PC-9 (cell line): ENCODE measurements around the gene LSM11. TPM values are rescaled to one million over a fixed set of nuclear protein-coding genes. Genes with fewer than 3 reads are reported as not detected.
A peak's percentile ranks its signal among the peaks of the same experiment; 100 is the strongest.

ENCODE experiments used
- BruUV-seq: library from RNA; stranded (reverse); fragments of 400-500 nt; replicated peaks from 2 replicates; lab custom pipeline; 2021; lab: Mats Ljungman, UMichigan
- CTCF ChIA-PET: fragments of 300-600 bp; sonication (Branson Sonifier 250); formaldehyde crosslinking; loops from one replicate; lab custom pipeline; 2022; ENCODE audit warnings: antibody characterized with exemption; lab: Charles Lee
- POLR2A ChIA-PET: fragments of 300-600 bp; sonication (Branson Sonifier 250); formaldehyde crosslinking; loops from one replicate; lab custom pipeline; 2022; ENCODE audit warnings: antibody characterized with exemption; ENCODE audit not compliant: unreplicated experiment; lab: Charles Lee
- DNase-seq, 2 experiments: peaks; one replicate each; pipeline versions ENCODE4 v3.0.0 to v3.0.0-alpha.2; 2015 to 2022; ENCODE audit warnings: mixed read lengths in 1 of 2
- H2AFZ ChIP-seq: fragments of 200-600 bp; sonication (generic); 2 replicates; pipeline ENCODE4 v1.8.1; 2017; ENCODE audit warnings: antibody characterized with exemption
- H3F3A ChIP-seq: fragments of 200-600 bp; sonication (generic); 2 replicates; pipeline ENCODE4 v1.8.1; 2017; ENCODE audit warnings: antibody characterized with exemption, mild to moderate bottlenecking, low read depth; ENCODE audit not compliant: insufficient read depth
- H3K27ac ChIP-seq: fragments of 200-600 bp; sonication (generic); 2 replicates; pipeline ENCODE4 v1.6.1; 2016; ENCODE audit warnings: mixed run types
- H3K27me3 ChIP-seq: fragments of 200-600 bp; sonication (generic); 2 replicates; pipeline ENCODE4 v1.6.1; 2016; ENCODE audit warnings: low read depth, mixed run types; ENCODE audit not compliant: insufficient read depth
- H3K36me3 ChIP-seq: fragments of 200-600 bp; sonication (generic); 2 replicates; pipeline ENCODE4 v1.6.1; 2016; ENCODE audit warnings: low read depth, mixed run types
- H3K4me1 ChIP-seq: fragments of 200-600 bp; sonication (generic); replicated peaks from 2 replicates; pipeline ENCODE4 v1.6.1; 2016; ENCODE audit warnings: mixed run types; ENCODE audit not compliant: insufficient read depth
- H3K4me2 ChIP-seq: fragments of 200-600 bp; sonication (generic); 2 replicates; pipeline ENCODE4 v1.6.1; 2017; ENCODE audit warnings: mixed run types
- H3K4me3 ChIP-seq: fragments of 200-600 bp; sonication (generic); 2 replicates; pipeline ENCODE4 v1.6.1; 2016; ENCODE audit warnings: mixed run types
- H3K79me2 ChIP-seq: fragments of 200-600 bp; sonication (generic); 2 replicates; pipeline ENCODE4 v1.6.1; 2017; ENCODE audit warnings: low read depth, mixed run types
- H3K9me2 ChIP-seq: fragments of 200-600 bp; sonication (generic); 2 replicates; pipeline ENCODE4 v1.8.1; 2017; ENCODE audit warnings: mild to moderate bottlenecking; ENCODE audit not compliant: insufficient read depth
- H3K9me3 ChIP-seq: fragments of 200-600 bp; sonication (generic); 2 replicates; pipeline ENCODE4 v1.8.1; 2016; ENCODE audit warnings: low read depth; ENCODE audit not compliant: insufficient read depth
- H4K20me1 ChIP-seq: fragments of 200-600 bp; sonication (generic); 2 replicates; pipeline ENCODE4 v1.8.1; 2017; ENCODE audit not compliant: insufficient read depth
- CTCF ChIP-seq: fragments of 200-600 bp; sonication (generic); conservative IDR thresholded peaks from 2 replicates; pipeline ENCODE4 v1.6.1; 2017; ENCODE audit warnings: mixed run types, antibody characterized with exemption, mild to moderate bottlenecking, moderate library complexity
- EZH2 ChIP-seq: fragments of 200-600 bp; sonication (generic); IDR thresholded peaks from 2 replicates; pipeline ENCODE4 v1.8.0; 2017; ENCODE audit warnings: antibody characterized with exemption, low read depth
- intact Hi-C: fragments of 100-400 bp; cut with micrococcal nuclease; formaldehyde crosslinking; loops from one replicate; pipeline ENCODE4 v1.10.0; 2022; ENCODE audit not compliant: unreplicated experiment
- total RNA-seq: library from RNA; stranded (reverse); gene quantifications from 2 replicates; pipeline ENCODE4 v1.2.3, GENCODE V29; 2021

Gene LSM11
- total RNA-seq, 1 experiment from 2014 or later, result 1.9 TPM

- peak overlapping the region; percentile 5; the same call in 1 of the 2 replicates for H3K27ac ChIP-seq
- H3K4me1 ChIP-seq, result peaks cover 7% of the 10 kb centered on the region; the same call in 1 of the 2 replicates
- no peaks in the 10 kb centered on the region for H3K27me3 ChIP-seq
- no TSS peak for BruUV-seq
- no peaks in the 10 kb centered on the region; the same call in 1 of the 2 replicates for H3K9me3 ChIP-seq
- intact Hi-C loops, result loop anchor here (10.0 kb wide), 1 partner anchor 106 kb away; no protein-coding TSS in a partner anchor
- no peak overlapping the region for H3K4me3 ChIP-seq
- POLR2A ChIA-PET, result no interaction called here
- H3K79me2 ChIP-seq, result no peaks in the 10 kb centered on the region
- DNase-seq, result no peak
- no peak overlapping the region for H3K4me2 ChIP-seq
- no peaks in the 10 kb centered on the region for H3K9me2 ChIP-seq
- no peaks in the 10 kb centered on the region for H4K20me1 ChIP-seq
- CTCF ChIA-PET, result no interaction called here
- no peak overlapping the region for H2AFZ ChIP-seq
- TF ChIP-seq CTCF, result no peak
- TF ChIP-seq EZH2, result no peak
- H3F3A ChIP-seq, result no peaks in the 10 kb centered on the region; the same call in 1 of the 2 replicates
- no peaks in the 10 kb centered on the region for H3K36me3 ChIP-seq
Measured at GRCh38 chr5:157710431-157710830, 33.1 kb upstream of the LSM11 start.

- Histone ChIP-seq H3K9me2 (no peaks in the 10 kb centered on the region), H4K20me1 (no peaks in the 10 kb centered on the region), H3K4me1 (peaks cover 7% of the 10 kb centered on the region; the same call in 1 of the 2 replicates), H3K4me3 (no peak overlapping the region), H3K9me3 (no peaks in the 10 kb centered on the region; the same call in 1 of the 2 replicates), H2AFZ (no peak overlapping the region), H3K27me3 (no peaks in the 10 kb centered on the region), H3F3A (no peaks in the 10 kb centered on the region; the same call in 1 of the 2 replicates), H3K79me2 (no peaks in the 10 kb centered on the region), H3K4me2 (no peak overlapping the region), H3K27ac (peak overlapping the region; percentile 5; the same call in 1 of the 2 replicates), H3K36me3 (no peaks in the 10 kb centered on the region)
- CTCF ChIA-PET, result no interaction called here
- no TSS peak for BruUV-seq
- POLR2A ChIA-PET, result no interaction called here
- peak in 1 of 2 experiments; percentile 63 for DNase-seq
- intact Hi-C loops, result loop anchor here (10.0 kb wide), 1 partner anchor 106 kb away; no protein-coding TSS in a partner anchor
- TF ChIP-seq EZH2, result no peak
- TF ChIP-seq CTCF, result no peak
Measured at GRCh38 chr5:157710882-157711281, 32.6 kb upstream of the LSM11 start.

- Histone ChIP-seq H4K20me1 (no peaks in the 10 kb centered on the region), H2AFZ (no peak overlapping the region), H3K4me2 (no peak overlapping the region), H3K79me2 (no peaks in the 10 kb centered on the region), H3K4me1 (peaks cover 13% of the 10 kb centered on the region; the same call in 1 of the 2 replicates), H3K9me3 (no peaks in the 10 kb centered on the region; the same call in 1 of the 2 replicates), H3F3A (no peaks in the 10 kb centered on the region; the same call in 1 of the 2 replicates), H3K9me2 (no peaks in the 10 kb centered on the region), H3K27me3 (no peaks in the 10 kb centered on the region), H3K27ac (no peak overlapping the region), H3K36me3 (no peaks in the 10 kb centered on the region), H3K4me3 (no peak overlapping the region)
- CTCF ChIA-PET, result no interaction called here
- no TSS peak for BruUV-seq
- POLR2A ChIA-PET, result no interaction called here
- intact Hi-C loops, result loop anchor here (10.0 kb wide), 1 partner anchor 109 kb away; no protein-coding TSS in a partner anchor
- TF ChIP-seq CTCF (no peak), EZH2 (no peak)
- no peak for DNase-seq
Measured at GRCh38 chr5:157713830-157714595, 29.5 kb upstream of the LSM11 start.
